Left ventricle myocardium superior (tissue), 1 donor: ENCODE data around the gene TSC22D3. TPM values are rescaled to one million over a fixed set of nuclear protein-coding genes. Genes with fewer than 3 reads are reported as not detected.
A peak's percentile ranks its signal among the peaks of the same experiment; 100 is the strongest.

Source experiments
- ATAC-seq: fragments of 200-7000 bp; cut with Tn5 transposase; one replicate; pipeline ENCODE4 v1.9.1; 2020; ENCODE audit warnings: mild to moderate bottlenecking, moderate library complexity
- DNase-seq: peaks from one replicate; pipeline ENCODE4 v3.0.0-alpha.2; 2020
- intact Hi-C: fragments of 100-400 bp; cut with micrococcal nuclease; formaldehyde crosslinking; loops from one replicate; pipeline ENCODE4 v1.11.0; 2022
- total RNA-seq: library from RNA; stranded (reverse); fragmentation: NEBNext Ultra II Directional; extraction: Animal tissue kit (Norgen Biotek cat#: 25700); gene quantifications from one replicate; pipeline ENCODE4 v1.2.1, GENCODE V29; 2021
- donor health status: DM: no; HTN: yes; CAD: no; lungs with severe emphysema.

The TSC22D3 gene
- total RNA-seq, 1 donor from 2014 or later = 63.3 TPM

DNA sequence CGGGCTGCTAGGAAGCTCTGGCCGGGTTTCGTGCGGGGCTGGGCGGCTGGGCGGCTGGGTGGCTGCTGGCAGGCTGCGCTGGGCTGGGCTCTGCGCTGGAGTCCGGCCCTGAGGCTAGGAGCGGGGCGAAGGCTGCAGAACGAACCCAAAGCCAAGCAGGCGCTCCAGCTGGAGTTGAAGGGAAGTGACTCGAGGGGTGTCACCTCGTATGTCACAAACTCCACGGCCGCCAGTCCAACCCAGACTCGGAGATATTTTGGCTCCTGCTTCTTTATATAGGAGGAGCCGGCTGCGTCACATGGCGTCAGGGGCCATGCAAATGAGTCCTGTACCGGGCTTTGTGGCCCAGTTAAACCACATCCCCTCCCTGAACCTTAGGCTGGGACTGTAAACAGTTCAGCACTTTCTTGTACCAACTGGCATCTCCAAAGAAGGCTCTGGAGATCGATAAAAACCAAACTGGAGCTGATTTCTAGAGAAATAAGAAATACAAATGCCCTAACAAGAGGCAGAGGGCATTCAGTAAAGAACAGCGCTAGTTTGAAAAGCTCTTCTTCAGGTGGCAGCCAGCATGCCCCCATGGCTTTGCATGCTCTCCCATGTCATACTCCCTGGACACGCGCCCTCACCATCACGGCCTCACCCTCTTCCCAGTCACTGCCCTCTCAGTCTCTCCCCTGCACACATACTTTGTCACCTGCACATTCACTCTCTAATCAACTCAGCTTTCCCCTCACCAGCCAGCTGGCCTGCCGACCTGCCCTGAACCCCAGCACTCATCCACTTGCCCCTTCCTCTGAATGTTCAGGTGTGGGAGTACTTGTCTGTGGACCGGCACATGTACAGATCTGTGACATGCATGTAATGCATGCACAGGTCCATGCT is 58.5 kb downstream of the TSC22D3 start:
- DNase-seq (peak; percentile 86), ATAC-seq (peak; percentile 80)
- intact Hi-C loops = loop anchor here (5.0 kb wide), 1 partner anchor 45 kb away; no protein-coding TSS in a partner anchor

DNA sequence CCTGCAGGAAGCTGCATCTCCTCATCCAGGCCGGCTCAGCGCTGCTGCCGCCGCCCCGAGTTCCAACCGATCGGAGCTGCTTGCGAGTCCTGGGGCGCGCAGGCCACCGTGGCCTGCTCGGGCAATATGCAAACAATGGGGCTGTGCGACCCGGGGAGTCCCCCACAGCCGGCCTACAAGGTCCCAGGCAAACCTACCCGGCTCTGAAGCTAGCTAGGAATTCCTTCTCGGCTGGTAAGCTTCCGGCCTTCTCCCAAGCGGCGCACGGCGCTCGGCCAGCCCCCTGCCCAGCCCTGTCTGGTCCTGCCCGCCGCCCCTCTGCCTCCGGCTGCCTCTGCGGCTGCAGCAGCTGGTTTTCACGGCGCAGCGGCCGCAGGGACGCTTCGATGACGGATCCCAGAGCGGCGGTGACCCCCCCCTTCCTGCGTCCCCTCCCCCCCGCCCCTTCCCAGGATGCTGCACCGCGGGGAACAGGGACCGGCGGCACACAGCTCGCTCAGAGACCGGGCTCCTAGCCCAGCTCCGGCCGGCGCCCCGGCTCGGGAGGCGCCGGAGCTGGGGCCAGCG is 59.4 kb downstream of the TSC22D3 start:
- intact Hi-C loops = loop anchor here (5.0 kb wide), 1 partner anchor 44 kb away; no protein-coding TSS in a partner anchor
- ATAC-seq (peak; percentile 27), DNase-seq (peak; percentile 41)

GRCh38 chrX:107715331-107716117 is 60.1 kb downstream of the TSC22D3 start:
- DNase-seq (no peak), ATAC-seq (no peak)
- intact Hi-C loops = loop anchor here (5.0 kb wide), 1 partner anchor 43 kb away; no protein-coding TSS in a partner anchor

DNA sequence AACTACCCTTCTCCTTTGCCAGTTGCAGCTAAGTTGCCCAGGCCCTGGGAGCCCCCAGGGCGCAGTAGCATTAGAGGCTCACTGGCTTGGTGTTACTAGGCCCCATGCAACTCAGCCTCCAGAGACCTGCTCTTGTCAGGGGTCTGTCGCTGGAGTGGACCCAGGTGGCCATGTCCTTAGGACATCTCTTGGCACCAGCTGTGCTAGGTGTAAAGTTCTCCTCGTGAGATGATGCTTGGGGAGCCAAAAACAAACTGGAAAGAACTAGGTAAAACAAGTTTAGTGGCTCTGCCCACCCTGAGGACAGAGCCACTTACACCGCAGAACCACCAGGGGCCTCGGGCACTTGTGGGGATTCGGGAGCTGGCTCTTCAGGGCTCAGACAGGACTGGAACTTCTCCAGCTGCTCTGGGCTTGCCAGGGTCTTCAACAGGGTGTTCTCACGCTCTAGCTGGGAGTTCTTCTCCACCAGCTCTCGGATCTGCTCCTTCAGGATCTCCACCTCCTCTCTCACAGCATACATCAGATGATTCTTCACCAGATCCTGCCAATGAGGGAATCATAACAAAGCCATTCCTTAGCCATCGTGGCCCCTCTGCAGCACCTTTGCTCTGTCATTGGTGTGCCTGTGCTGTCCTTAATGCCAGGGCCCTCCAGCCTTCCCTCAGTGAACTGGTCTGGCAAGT is 61.2 kb downstream of the TSC22D3 start:
- ATAC-seq = no peak
- intact Hi-C loops = no loop called here
- DNase-seq = no peak

DNA sequence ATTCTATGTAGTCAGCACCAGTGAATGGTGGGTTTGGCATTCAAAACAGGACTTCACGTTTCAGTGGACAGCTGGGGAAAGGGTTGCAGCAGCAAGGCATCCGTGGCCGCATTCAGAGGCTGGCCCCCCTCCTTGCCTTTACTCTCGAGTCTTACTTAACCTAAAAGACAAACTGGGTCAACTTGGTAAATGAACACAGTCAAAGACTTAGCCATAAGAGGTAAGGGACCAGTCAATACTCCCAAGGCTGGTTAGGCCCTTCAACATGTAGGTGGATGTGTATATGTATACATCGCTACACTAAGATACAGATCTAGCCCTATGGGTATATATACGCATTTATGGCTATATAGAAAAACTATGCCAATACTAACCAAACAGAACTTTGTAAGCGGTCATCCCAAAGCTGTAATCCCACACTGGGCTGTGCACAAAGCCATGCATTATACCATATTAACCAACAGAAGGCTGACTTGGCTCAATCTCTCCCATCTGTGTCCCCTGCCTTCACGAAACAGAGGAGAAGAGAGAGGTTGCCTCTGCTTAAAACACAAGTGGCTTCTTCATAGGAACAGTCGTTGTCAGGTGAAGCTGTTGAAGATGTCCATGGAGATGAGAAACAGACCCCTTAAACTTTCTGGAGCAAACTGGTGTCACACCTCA is 61.9 kb downstream of the TSC22D3 start:
- no peak for ATAC-seq
- intact Hi-C loops = no loop called here
- DNase-seq = no peak

DNA sequence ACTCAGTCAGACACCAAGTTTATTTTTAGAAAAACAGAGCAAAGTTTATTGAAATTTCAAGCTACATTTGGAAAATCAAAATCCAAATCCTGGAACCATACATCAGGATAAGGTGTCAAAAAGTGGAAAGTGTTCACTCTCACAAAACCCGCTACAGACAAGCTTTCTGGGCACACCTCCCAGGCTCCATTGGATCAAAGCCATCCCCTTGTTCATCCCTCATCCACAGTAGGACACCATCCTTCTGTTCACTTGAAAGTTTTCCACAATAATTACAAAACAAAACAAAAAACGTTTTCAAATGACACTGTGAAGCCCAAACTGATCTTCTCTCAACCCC is 62.4 kb downstream of the TSC22D3 start:
- intact Hi-C loops = no loop called here
- no peak for DNase-seq
- ATAC-seq = no peak

DNA sequence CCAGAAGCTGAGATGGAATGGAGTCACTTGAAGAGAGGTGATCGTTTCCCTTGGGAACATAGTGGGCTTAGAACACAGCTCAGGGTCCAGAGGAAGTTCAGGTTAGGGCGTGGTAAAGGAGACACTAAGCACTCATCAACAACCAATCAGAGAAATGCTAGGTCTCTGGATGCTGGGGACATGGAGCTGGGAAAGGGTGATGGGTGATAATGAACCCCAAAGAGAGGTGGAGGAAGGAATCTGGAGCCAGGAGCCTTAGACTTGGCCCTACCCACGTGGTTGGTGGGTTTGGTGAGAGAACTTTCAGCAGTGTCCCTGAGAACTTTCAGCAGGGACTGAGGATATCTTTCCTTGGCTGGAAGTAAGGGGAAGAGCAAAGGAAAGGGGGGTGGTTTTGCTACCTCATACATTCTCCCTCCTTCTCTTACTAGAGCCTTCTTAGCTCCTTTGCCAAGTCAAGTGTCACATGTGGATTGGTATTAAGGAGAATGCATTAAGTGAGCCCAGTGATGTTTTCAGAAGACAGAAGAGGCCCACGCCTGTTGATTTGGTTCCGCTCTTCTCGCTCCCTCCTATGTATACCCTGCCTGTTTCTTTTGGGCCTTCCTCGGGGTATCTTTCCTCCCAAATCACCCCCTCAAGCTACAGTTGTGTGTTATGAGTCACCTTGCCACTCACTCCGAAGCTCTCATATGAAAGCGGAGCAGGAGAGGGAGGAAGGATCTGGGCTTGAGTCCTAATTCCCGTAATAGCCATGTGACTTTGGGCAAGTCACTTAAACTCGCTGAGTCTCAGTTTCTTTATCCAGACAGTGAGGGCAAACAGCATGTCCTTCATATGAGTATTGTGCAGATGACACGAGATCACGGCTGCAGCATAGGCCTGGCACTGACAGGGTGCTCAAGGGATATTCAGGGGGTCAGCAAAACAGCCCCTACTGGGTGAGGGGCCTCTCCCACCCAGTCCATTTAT is 63.1 kb downstream of the TSC22D3 start:
- ATAC-seq (peak; percentile 13), DNase-seq (no peak)
- intact Hi-C loops = no loop called here

DNA sequence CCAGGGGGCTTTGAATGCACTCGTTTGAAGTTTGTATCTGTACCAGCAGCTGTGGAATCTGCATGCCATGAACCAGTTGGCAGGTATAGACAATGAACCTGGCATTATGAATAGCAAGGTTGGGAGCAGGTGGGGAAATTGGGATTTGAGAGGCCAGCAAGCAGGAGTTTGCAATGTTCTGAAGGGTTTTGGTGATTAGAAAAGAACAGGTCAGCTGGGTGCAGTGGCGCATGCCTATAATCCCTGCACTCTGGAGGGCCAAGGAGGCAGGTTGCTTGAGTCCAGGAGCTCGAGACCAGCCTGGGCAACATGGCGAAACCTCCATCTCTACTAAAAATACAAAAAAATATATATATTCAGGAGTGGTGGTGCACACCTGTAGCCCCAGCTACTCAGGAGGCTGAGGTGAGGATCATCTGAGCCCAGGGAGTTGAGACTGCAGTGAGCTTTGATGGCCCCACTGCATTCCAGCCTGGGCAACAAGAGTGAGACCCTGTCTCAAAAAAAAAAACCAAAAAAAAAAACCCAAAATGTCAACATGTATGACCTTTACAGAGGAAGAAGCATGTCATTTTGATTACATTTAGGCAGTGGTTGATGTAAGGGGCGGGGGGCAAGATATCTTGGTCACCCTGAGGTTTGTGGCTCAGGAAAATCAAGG is 63.9 kb downstream of the TSC22D3 start:
- ATAC-seq (no peak), DNase-seq (no peak)
- intact Hi-C loops = no loop called here

DNA sequence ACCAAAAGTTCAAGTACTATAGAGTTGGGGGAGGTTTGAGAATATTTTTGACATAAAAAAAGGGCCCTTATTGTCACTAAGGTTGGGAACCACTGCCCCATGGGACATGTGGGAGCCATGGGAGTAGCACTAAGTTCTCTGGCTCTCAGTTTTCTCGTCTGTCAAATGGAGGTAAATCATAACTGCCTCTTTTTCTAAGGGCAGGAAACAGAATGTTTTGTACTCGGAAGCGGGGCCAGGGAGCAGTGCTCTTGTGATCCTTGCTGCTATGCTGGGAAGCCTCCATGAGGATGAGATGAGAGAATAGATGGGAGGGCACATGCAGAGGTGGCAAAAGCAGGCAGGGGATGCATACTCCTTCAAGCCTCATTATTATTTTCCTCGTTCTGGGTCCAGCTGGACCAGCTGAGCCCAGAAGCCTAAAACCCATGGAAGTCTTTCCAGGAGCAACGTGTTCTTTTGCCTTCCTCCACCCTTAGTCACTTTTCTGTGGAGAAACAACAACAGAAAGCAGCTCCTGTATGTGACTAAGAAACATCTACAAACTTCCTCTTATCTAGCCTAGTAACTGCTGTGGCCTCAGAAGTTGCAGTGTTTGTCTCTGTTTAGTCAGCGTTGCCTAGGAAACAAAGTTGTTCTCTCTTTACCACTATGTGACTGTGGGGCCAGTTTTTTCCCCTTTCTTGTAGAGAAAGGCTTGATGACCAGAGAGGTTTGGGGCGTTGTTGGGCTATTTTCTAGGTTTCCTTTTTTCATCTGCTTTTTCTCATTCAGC is 64.8 kb downstream of the TSC22D3 start:
- intact Hi-C loops = no loop called here
- peak; percentile 79 for ATAC-seq
- DNase-seq = no peak

- intact Hi-C loops = no loop called here
- DNase-seq (no peak), ATAC-seq (no peak)
These were observed 66.3 kb downstream of the TSC22D3 start for GRCh38 chrX:107709266-107709806.

- no peak for DNase-seq
- intact Hi-C loops = no loop called here
These were observed 66.8 kb downstream of the TSC22D3 start for GRCh38 chrX:107708762-107709161.

DNA sequence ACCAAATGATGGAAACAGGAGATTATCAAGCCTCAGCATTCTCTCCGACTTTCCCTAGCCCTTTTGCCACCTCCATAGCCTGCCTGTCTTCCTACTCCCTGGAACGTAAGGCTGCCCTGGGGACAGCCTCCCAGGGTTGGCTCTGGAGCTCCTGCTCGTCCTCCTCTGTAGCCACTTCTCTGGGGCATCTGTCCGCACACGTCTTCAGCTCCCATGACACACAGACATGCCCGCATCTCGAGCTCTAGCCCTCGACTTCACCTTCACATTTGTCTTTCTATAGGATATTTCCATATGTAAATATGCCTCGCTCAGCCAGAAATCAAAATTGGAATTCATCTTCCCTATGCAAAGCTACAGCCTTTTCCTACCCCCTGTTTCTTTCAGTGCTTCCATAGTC is 67.7 kb downstream of the TSC22D3 start:
- DNase-seq (no peak), ATAC-seq (no peak)
- intact Hi-C loops = no loop called here

More at GRCh38 chrX:107708762-107709161, 66.8 kb downstream of the TSC22D3 start:
- ATAC-seq = no peak

GRCh38 chrX:107706309-107706708 is 69.3 kb downstream of the TSC22D3 start:
- DNase-seq = no peak
- ATAC-seq = no peak
- intact Hi-C loops = no loop called here

GRCh38 chrX:107704587-107704986 is 71.0 kb downstream of the TSC22D3 start:
- DNase-seq (no peak), ATAC-seq (no peak)
- intact Hi-C loops = no loop called here

GRCh38 chrX:107704181-107704580 is 71.4 kb downstream of the TSC22D3 start:
- ATAC-seq = no peak
- DNase-seq = no peak
- intact Hi-C loops = no loop called here

DNA sequence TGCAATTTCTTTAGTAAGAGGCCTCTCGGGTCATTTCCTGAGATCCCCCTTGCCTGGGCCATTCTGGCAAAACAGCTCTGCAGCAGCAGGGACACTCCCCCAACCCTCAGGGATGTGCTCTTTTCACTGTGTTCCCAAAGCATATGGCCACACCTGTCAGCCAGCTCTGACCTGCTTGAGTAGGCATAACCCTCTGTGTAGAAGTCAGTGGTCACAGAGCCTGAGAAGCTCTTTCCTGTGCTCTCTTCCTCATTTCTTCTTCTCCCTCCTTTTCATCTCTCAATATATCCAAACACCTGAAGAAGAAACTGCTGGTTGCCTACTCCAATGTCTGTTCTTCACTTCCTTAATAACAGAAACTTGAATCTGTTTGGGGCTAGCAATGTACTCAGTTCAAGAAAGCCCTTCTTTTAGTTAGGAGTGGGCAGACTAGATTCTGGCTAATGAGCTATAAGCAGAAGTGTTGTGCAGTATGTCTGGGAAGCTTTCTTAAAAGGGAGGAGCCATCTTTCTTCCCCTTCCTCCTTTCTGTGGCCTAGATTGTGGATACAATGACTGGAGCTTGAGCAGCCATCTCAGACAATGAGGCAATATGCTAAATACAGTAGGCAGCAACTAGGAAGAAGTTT is 74.0 kb downstream of the TSC22D3 start:
- peak; percentile 35 for ATAC-seq

More for the DNA sequence above, 74.0 kb downstream of the TSC22D3 start:
- intact Hi-C loops = no loop called here
- no peak for DNase-seq
